OCI-LY1 (cell line): ENCODE measurements around the gene IRF2BP1.

Experiments
- CTCF ChIP-seq: fragments of 200-600 bp; sonication (generic), shearing (Covaris generic); IDR thresholded peaks from 2 replicates; pipeline ENCODE4 v1.5.1; 2017; ENCODE audit warnings: mild to moderate bottlenecking, antibody characterized with exemption, low read length, moderate library complexity, mixed read lengths
- EZH2 ChIP-seq: fragments of 200-600 bp; sonication (generic), shearing (Covaris generic); IDR thresholded peaks from 2 replicates; pipeline ENCODE4 v1.8.0; 2017; ENCODE audit warnings: borderline replicate concordance, mixed run types, mild to moderate bottlenecking, antibody characterized with exemption, low read length, moderate library complexity, mixed read lengths

DNA sequence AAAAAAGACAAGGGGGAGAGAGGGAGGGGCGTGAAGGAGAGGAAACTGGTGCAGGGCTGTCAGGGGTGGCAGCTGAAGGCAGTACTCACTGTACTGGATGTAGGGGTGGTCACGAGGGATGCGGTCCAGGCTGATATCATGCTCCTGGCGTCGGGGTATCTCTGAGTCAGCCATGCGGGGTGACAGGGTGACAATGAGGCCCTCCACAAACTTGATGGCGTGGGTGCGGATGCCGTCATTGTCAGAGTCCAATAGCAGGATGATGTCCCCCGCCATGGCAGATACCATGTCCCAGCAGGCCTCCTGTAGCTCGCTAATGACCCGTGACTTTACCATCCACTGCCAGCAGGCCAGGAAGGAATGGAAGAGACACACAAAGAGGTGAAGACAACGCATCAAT, 38.3 kb downstream of the IRF2BP1 start:
- TF ChIP-seq CTCF, result no peak
- no peak for TF ChIP-seq EZH2
